Measurements from ENCODE around the gene TBX15.
A peak's percentile ranks its signal among the peaks of the same experiment; 100 is the strongest.

The TBX15 gene

DNA sequence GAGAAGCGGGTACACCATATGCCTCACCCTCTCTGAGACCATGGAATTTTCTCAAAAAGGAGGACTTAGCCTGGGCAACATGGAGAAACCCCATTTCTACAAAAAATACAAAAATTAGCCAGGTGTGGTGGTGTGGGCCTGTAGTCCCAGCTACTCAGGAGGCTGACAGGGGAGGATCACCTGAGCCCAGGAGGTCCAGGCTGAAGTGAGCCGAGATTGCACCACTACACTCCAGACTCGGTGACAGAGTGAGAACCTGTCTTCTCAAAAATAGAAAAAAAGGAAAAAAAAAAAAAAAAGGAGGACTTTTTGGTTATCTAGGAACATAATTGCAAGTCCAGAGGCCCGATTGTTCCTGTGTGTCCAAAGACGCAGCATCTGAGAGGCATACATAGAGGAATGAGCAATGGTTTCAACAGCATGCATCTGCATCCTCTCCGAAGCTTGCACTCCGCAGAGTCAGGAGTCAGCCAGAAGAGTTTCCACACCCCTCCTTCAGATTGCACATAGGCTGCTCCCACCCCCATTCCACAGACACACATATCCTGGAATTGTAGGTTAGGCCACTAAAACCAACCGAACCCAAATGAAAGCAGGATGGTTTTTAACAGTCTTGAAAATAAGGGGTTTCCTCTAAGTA, 2.5 kb upstream of the TBX15 start:
- no peak overlapping the region for H3K27ac ChIP-seq (replicated peaks; ENCODE audit: low read length)

DNA sequence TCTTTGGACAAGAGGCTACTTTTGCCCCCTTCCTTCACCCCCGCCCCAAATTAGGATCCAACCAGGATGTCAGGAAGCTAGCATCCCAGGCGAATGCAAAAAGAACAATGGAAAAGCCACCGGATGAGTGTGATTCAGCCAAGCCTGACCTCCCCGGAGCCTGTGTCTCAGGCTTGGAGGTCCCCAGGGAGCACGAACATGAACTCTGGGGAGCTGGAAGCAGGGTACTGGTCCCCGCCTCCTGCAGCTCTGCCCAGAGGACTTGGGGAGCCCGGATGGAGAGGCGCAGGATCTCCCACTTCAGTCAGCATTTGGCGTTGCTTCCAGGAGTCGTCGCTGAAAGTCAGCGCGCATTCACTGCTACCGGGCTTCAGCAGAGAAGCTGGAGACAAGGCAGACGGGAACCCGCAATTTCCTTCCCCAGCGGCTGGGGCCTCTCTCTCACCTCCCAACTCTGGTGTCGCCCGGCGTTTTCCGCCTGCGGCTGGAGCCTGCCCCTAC, 1.8 kb upstream of the TBX15 start:
- no peak overlapping the region for H2AK5ac ChIP-seq (ENCODE audit: low read depth, low read length)
- H4K8ac ChIP-seq (ENCODE audit: low read depth, low read length), result no peak overlapping the region
- no peak overlapping the region for H2BK15ac ChIP-seq (ENCODE audit: low read length)
- peaks cover 73 to 100% (median 100%) of the 10 kb centered on the region in 3 experiments for H3K27me3 ChIP-seq (ENCODE audit: control insufficient read depth in 3 of 3, insufficient read depth in 3 of 3, low read depth in 1 of 3, low read length in 3 of 3)
- H3K4me3 ChIP-seq (ENCODE audit: low read length in 2 of 2), result no peak overlapping the region
- no peak overlapping the region for H3K4me2 ChIP-seq (ENCODE audit: insufficient read depth, low read length, poor library complexity, severe bottlenecking)
- WGBS, 2 donors (ENCODE audit: extremely low coverage in 2 of 2, insufficient read length in 2 of 2, insufficient replicate concordance in 1 of 2), result no CpG with 5 or more reads among the region's 22 CpGs
- peak overlapping the region; percentile 88 for H2AFZ ChIP-seq (ENCODE audit: low read length)
- DNase-seq (ENCODE audit: low spot score), result peak; percentile 52
- H2BK120ac ChIP-seq (ENCODE audit: low read depth, low read length), result no peak overlapping the region
- H3K18ac ChIP-seq (ENCODE audit: low read length), result no peak overlapping the region
- no peak overlapping the region for H2BK5ac ChIP-seq (ENCODE audit: low read length)
- no peak overlapping the region for H2BK12ac ChIP-seq (ENCODE audit: low read length)
- no peak overlapping the region for H3K14ac ChIP-seq (ENCODE audit: low read length)
- no peak overlapping the region for H4K91ac ChIP-seq (ENCODE audit: low read depth, low read length, poor library complexity)
- no peak overlapping the region for H3K23ac ChIP-seq (ENCODE audit: low read depth, low read length, poor library complexity)
- H3K4me1 ChIP-seq (ENCODE audit: control insufficient read depth in 2 of 2, insufficient read depth in 1 of 2, low read depth in 1 of 2, low read length in 2 of 2), result peaks cover 8% of the 10 kb centered on the region in 2 donors
- H3K9me3 ChIP-seq (replicated peaks in 1 of 2; ENCODE audit: control insufficient read depth in 2 of 2, insufficient read depth in 1 of 2, low read depth in 1 of 2, low read length in 2 of 2), result no peaks in the 10 kb centered on the region
- H3K4ac ChIP-seq (ENCODE audit: low read length), result no peak overlapping the region
- H3K36me3 ChIP-seq (replicated peaks in 1 of 2; ENCODE audit: control insufficient read depth in 2 of 2, insufficient read depth in 2 of 2, low read length in 2 of 2), result no peaks in the 10 kb centered on the region
- no peak overlapping the region for H3K9ac ChIP-seq (ENCODE audit: low read depth, low read length, poor library complexity)
- no peaks in the 10 kb centered on the region for H3K79me1 ChIP-seq (ENCODE audit: low read depth, low read length)
- no peak overlapping the region for H3K27ac ChIP-seq (replicated peaks; ENCODE audit: low read length)

More for the DNA sequence above, 2.5 kb upstream of the TBX15 start:
- no peak overlapping the region for H3K4me2 ChIP-seq (ENCODE audit: insufficient read depth, low read length, poor library complexity, severe bottlenecking)
- H2BK120ac ChIP-seq (ENCODE audit: low read depth, low read length), result no peak overlapping the region
- H2BK12ac ChIP-seq (ENCODE audit: low read length), result no peak overlapping the region
- no peak for DNase-seq (ENCODE audit: low spot score)
- H3K4me3 ChIP-seq (ENCODE audit: low read length in 2 of 2), result no peak overlapping the region
- no peaks in the 10 kb centered on the region for H3K79me1 ChIP-seq (ENCODE audit: low read depth, low read length)
- H2BK15ac ChIP-seq (ENCODE audit: low read length), result no peak overlapping the region
- H3K4me1 ChIP-seq (ENCODE audit: control insufficient read depth in 2 of 2, insufficient read depth in 1 of 2, low read depth in 1 of 2, low read length in 2 of 2), result peaks cover 8% of the 10 kb centered on the region in 2 donors
- no peak overlapping the region for H3K23ac ChIP-seq (ENCODE audit: low read depth, low read length, poor library complexity)
- WGBS, 2 donors (ENCODE audit: extremely low coverage in 2 of 2, insufficient read length in 2 of 2, insufficient replicate concordance in 1 of 2), result no CpG with 5 or more reads among the region's 8 CpGs
- no peak overlapping the region for H4K8ac ChIP-seq (ENCODE audit: low read depth, low read length)
- H3K18ac ChIP-seq (ENCODE audit: low read length), result no peak overlapping the region
- no peak overlapping the region for H3K9ac ChIP-seq (ENCODE audit: low read depth, low read length, poor library complexity)
- no peak overlapping the region for H3K14ac ChIP-seq (ENCODE audit: low read length)
- H2AK5ac ChIP-seq (ENCODE audit: low read depth, low read length), result no peak overlapping the region
- no peak overlapping the region for H4K91ac ChIP-seq (ENCODE audit: low read depth, low read length, poor library complexity)
- no peak overlapping the region for H2BK5ac ChIP-seq (ENCODE audit: low read length)
- H3K36me3 ChIP-seq (replicated peaks in 1 of 2; ENCODE audit: control insufficient read depth in 2 of 2, insufficient read depth in 2 of 2, low read length in 2 of 2), result no peaks in the 10 kb centered on the region
- H3K4ac ChIP-seq (ENCODE audit: low read length), result no peak overlapping the region
- H2AFZ ChIP-seq (ENCODE audit: low read length), result no peak overlapping the region
- peaks cover 69 to 100% (median 100%) of the 10 kb centered on the region in 3 experiments for H3K27me3 ChIP-seq (ENCODE audit: control insufficient read depth in 3 of 3, insufficient read depth in 3 of 3, low read depth in 1 of 3, low read length in 3 of 3)
- no peaks in the 10 kb centered on the region for H3K9me3 ChIP-seq (replicated peaks in 1 of 2; ENCODE audit: control insufficient read depth in 2 of 2, insufficient read depth in 1 of 2, low read depth in 1 of 2, low read length in 2 of 2)

DNA sequence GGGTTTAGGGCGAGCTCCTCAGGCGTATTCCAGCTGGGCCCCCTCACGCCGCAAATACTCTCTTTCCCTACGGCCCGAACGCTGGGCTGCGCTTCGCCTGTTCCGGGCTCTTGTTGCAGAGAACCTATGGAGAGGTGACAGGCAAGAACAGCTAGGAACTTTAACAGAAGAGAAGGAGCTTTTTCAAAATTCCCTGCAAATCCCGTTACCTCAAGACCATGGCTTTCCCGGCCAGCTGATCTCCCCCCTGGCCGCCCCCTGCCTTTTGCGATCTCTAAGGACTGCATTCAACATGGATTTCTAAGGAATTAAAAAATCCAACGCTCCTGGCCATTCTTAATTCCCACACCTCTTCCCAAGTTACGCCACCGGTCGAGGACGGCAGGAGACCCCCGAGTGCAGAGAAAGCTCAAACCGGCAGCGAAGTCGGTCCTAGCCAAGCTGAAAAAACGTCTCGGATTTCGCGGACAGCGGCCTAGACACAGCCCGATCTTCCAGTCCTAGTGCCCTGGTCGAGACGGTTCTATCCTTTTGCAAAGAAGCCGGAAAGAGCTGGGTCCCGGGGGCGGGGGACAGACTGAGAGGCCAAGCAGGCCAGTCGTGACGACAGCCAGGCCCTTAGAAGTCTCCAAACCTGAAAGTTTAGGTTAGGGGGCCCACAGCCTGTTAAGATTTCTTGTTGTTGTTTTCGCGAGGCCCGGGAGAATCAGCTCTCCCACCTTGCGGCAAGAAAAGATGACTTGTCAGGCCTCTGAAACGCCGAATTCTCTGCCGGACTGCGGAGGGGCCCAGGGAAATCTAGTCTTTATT, 1.1 kb upstream of the TBX15 start:
- no peak overlapping the region for H4K91ac ChIP-seq (ENCODE audit: low read depth, low read length, poor library complexity)
- no peak overlapping the region for H2BK15ac ChIP-seq (ENCODE audit: low read length)
- no CpG with 5 or more reads among the region's 44 CpGs for WGBS, 2 donors (ENCODE audit: extremely low coverage in 2 of 2, insufficient read length in 2 of 2, insufficient replicate concordance in 1 of 2)
- H3K27ac ChIP-seq (replicated peaks; ENCODE audit: low read length), result no peak overlapping the region
- H4K8ac ChIP-seq (ENCODE audit: low read depth, low read length), result no peak overlapping the region
- H3K14ac ChIP-seq (ENCODE audit: low read length), result no peak overlapping the region
- no peak overlapping the region for H3K4me3 ChIP-seq (ENCODE audit: low read length in 2 of 2)
- H2BK120ac ChIP-seq (ENCODE audit: low read depth, low read length), result no peak overlapping the region
- peaks cover 78 to 100% (median 100%) of the 10 kb centered on the region in 3 experiments for H3K27me3 ChIP-seq (ENCODE audit: control insufficient read depth in 3 of 3, insufficient read depth in 3 of 3, low read depth in 1 of 3, low read length in 3 of 3)
- H3K4ac ChIP-seq (ENCODE audit: low read length), result no peak overlapping the region
- peaks cover 8% of the 10 kb centered on the region in 2 donors for H3K4me1 ChIP-seq (ENCODE audit: control insufficient read depth in 2 of 2, insufficient read depth in 1 of 2, low read depth in 1 of 2, low read length in 2 of 2)
- H2BK5ac ChIP-seq (ENCODE audit: low read length), result no peak overlapping the region
- H3K18ac ChIP-seq (ENCODE audit: low read length), result no peak overlapping the region
- no peak for DNase-seq (ENCODE audit: low spot score)
- H3K9me3 ChIP-seq (replicated peaks in 1 of 2; ENCODE audit: control insufficient read depth in 2 of 2, insufficient read depth in 1 of 2, low read depth in 1 of 2, low read length in 2 of 2), result no peaks in the 10 kb centered on the region
- H3K36me3 ChIP-seq (replicated peaks in 1 of 2; ENCODE audit: control insufficient read depth in 2 of 2, insufficient read depth in 2 of 2, low read length in 2 of 2), result no peaks in the 10 kb centered on the region
- H3K23ac ChIP-seq (ENCODE audit: low read depth, low read length, poor library complexity), result no peak overlapping the region
- no peak overlapping the region for H2BK12ac ChIP-seq (ENCODE audit: low read length)
- no peak overlapping the region for H2AK5ac ChIP-seq (ENCODE audit: low read depth, low read length)
- H2AFZ ChIP-seq (ENCODE audit: low read length), result peak overlapping the region; percentile 88
- no peak overlapping the region for H3K4me2 ChIP-seq (ENCODE audit: insufficient read depth, low read length, poor library complexity, severe bottlenecking)
- H3K9ac ChIP-seq (ENCODE audit: low read depth, low read length, poor library complexity), result no peak overlapping the region
- H3K79me1 ChIP-seq (ENCODE audit: low read depth, low read length), result no peaks in the 10 kb centered on the region

All from neuronal stem cell (in vitro differentiated cells).